ENCODE measurements around the gene CEP112. TPM values are rescaled to one million over a fixed set of nuclear protein-coding genes. Genes with fewer than 3 reads are reported as not detected.

Gene CEP112
- total and polyA plus RNA-seq, 2 of the 8 experiments (the other 6 are each of a cell fraction or from before 2014, with no cell fraction given), result 0.62 to 3.1 TPM

- H3K27me3 ChIP-seq (replicated peaks in 1 of 4; ENCODE audit: control insufficient read depth in 3 of 4, extremely low read depth in 1 of 4, insufficient read depth in 3 of 4, low read length in 3 of 4), result no peaks in the 10 kb centered on the region
- H3K23me2 ChIP-seq (ENCODE audit: low read depth, low read length), result no peaks in the 10 kb centered on the region
- no peaks in the 10 kb centered on the region for H3K79me1 ChIP-seq (ENCODE audit: low read depth, low read length)
- no peak overlapping the region for H3K4me2 ChIP-seq (ENCODE audit: insufficient read depth in 1 of 2, low read depth in 2 of 2, low read length in 2 of 2)
- H3K27ac ChIP-seq (ENCODE audit: low read depth, low read length), result no peak overlapping the region
- H4K91ac ChIP-seq (replicated peaks; ENCODE audit: insufficient read length, low read length), result no peak overlapping the region
- no peak overlapping the region for H4K5ac ChIP-seq (ENCODE audit: insufficient read length, low read depth, low read length)
- CTCF ChIA-PET (ENCODE audit: partially characterized antibody), result no interaction called here
- no peaks in the 10 kb centered on the region for H4K20me1 ChIP-seq (replicated peaks in 1 of 2; ENCODE audit: control insufficient read depth in 1 of 2, insufficient read depth in 2 of 2, low read length in 2 of 2)
- DNase-seq (ENCODE audit: low read depth in 1 of 2, low spot score in 2 of 2) (no peak), FAIRE-seq (no peak)
- no peak overlapping the region for H3K18ac ChIP-seq (ENCODE audit: extremely low read depth, low read length)
- H2AK5ac ChIP-seq (ENCODE audit: low read depth, low read length), result no peak overlapping the region
- no peak for TF ChIP-seq RBBP5 (IDR thresholded peaks at IDR 0.05; ENCODE audit: borderline replicate concordance, low read depth, low read length)
- TF ChIP-seq CBX5 (IDR thresholded peaks at IDR 0.05; ENCODE audit: low read depth, low read length), result no peak
- TF ChIP-seq SRF (IDR thresholded peaks at IDR 0.05; ENCODE audit: low read depth, low read length), result no peak
- no peak for TF ChIP-seq MAFK (IDR thresholded peaks at IDR 0.05; ENCODE audit: low read depth, low read length)
- no peak for TF ChIP-seq SUZ12 (IDR thresholded peaks at IDR 0.05; ENCODE audit: low read length)
- no peak for TF ChIP-seq TEAD4 (IDR thresholded peaks at IDR 0.05; ENCODE audit: low read depth, low read length)
- TF ChIP-seq EZH2 (IDR thresholded peaks at IDR 0.05; ENCODE audit: low read depth, low read length, severe bottlenecking), result no peak
- no peak for TF ChIP-seq JUN (IDR thresholded peaks at IDR 0.05; ENCODE audit: low read depth, low read length)
- TF ChIP-seq JUND (IDR thresholded peaks at IDR 0.05; ENCODE audit: low read length), result no peak
- TF ChIP-seq E2F6 (IDR thresholded peaks at IDR 0.05), result no peak
- no peak for TF ChIP-seq SP2 (IDR thresholded peaks at IDR 0.05; ENCODE audit: low read length)
- no peak overlapping the region for H3K4ac ChIP-seq (replicated peaks; ENCODE audit: insufficient read length, low read depth, low read length)
- H2BK15ac ChIP-seq (ENCODE audit: low read length), result no peak overlapping the region
- no peak overlapping the region for H2AFZ ChIP-seq (ENCODE audit: low read length)
- WGBS, 2 experiments (ENCODE audit: extremely low coverage in 1 of 2, insufficient coverage in 1 of 2, insufficient read length in 1 of 2, insufficient replicate concordance in 2 of 2, low coverage in 1 of 2, low lambda C conversion rate in 2 of 2, missing lambda C conversion rate in 1 of 2), result 94% methylated on average over 3 of the region's 3 CpGs; no CpG with 5 or more reads in 1 of the 2 experiments
- H2BK120ac ChIP-seq (replicated peaks; ENCODE audit: low read depth, low read length), result no peak overlapping the region
- H2BK12ac ChIP-seq (ENCODE audit: low read depth, low read length), result no peak overlapping the region
- no peak overlapping the region for H3K14ac ChIP-seq (ENCODE audit: insufficient read length)
- H3K9ac ChIP-seq (replicated peaks in 1 of 4; ENCODE audit: extremely low read depth in 1 of 4, low read depth in 3 of 4, low read length in 3 of 4), result no peak overlapping the region
- no peaks in the 10 kb centered on the region for H3K79me2 ChIP-seq (ENCODE audit: control insufficient read depth in 1 of 2, insufficient read depth in 2 of 2, low read length in 2 of 2)
- H4K8ac ChIP-seq (ENCODE audit: extremely low read depth, insufficient read depth, low read length), result no peak overlapping the region
- no peaks in the 10 kb centered on the region for H3K9me3 ChIP-seq (ENCODE audit: insufficient read depth in 2 of 2, low read depth in 1 of 2, low read length in 1 of 2)
- H3K56ac ChIP-seq (replicated peaks; ENCODE audit: insufficient read length, low read depth, low read length), result no peak overlapping the region
- no peak overlapping the region for H2BK20ac ChIP-seq (ENCODE audit: low read length)
- H3K36me3 ChIP-seq (ENCODE audit: control insufficient read depth in 2 of 4, insufficient read depth in 4 of 4, low read length in 3 of 4), result no peaks in the 10 kb centered on the region
- no peak overlapping the region for H2BK5ac ChIP-seq (ENCODE audit: low read depth, low read length)
- POLR2A ChIA-PET (ENCODE audit: partially characterized antibody), result no interaction called here
- no peak overlapping the region for H3K23ac ChIP-seq (ENCODE audit: insufficient read length)
- H3K4me3 ChIP-seq (ENCODE audit: extremely low read depth in 1 of 4, insufficient read depth in 2 of 4, low read depth in 3 of 4, low read length in 4 of 4), result no peak overlapping the region
- 0 out of 7 replicates have a peak, but pooled peaks cover 0 to 2% (median 1%) of the 10 kb centered on the region in 4 experiments for H3K4me1 ChIP-seq (replicated peaks in 1 of 4; ENCODE audit: control insufficient read depth in 3 of 4, insufficient read depth in 4 of 4, low read length in 3 of 4)
These were observed 293.3 kb downstream of the CEP112 start for GRCh38 chr17:65898651-65899050.

All from H1 (cell line).